ENCODE measurements around the gene BMP4.
"Not testable (repeated sequence)": the region's sequence is repeated elsewhere in the genome, so short reads cannot be mapped to it uniquely, and the experiment has no call there.

The BMP4 gene
- total RNA-seq = 0.05 to 0.13 reads per million in 2 donors

- DNase-seq = no peak
Measured at GRCh38 chr14:53956427-53957201, at the start of gene BMP4. BMP4 (minus strand) TSS chr14:53956825; CDS start chr14:53952222, 4,603 bp downstream.

DNA sequence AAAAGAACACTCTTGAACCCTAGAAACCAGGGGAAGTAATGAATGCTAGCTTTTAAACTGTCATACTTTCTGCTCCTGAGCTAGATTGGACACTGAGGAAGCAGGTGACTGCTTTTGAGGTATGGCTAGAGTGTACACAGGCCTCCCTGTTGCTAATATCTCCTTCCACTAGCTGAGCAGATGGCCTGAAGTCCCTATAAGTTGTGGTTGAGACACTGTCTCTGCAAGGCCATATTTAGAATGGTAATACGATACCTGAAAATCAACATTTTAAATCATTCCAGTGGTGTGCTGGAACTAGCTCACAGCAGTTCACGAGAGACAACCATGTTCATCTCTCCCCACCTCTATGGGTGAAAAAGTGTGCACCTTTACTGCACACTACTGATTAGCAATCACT, 46.4 kb upstream of the BMP4 start:
- no peak for DNase-seq

DNA sequence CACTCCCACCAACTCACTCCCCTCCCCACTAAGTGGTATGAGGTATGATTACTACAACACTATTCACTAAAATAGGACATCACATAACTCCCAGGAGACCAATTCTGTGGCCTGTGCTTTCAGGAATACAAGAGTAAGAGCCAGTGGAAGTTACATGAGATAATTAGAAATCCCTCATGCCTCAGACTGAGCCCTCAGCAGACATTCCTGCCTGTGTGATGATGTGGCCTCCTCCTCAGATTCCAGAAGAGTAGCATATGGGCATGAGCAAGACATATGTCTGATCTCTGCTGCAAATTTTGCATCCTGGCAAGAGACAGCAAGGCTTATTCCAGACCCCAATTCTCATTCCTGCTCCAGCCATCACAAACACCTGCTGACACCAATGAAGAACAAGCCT, 46.0 kb upstream of the BMP4 start:
- DNase-seq = no peak

DNA sequence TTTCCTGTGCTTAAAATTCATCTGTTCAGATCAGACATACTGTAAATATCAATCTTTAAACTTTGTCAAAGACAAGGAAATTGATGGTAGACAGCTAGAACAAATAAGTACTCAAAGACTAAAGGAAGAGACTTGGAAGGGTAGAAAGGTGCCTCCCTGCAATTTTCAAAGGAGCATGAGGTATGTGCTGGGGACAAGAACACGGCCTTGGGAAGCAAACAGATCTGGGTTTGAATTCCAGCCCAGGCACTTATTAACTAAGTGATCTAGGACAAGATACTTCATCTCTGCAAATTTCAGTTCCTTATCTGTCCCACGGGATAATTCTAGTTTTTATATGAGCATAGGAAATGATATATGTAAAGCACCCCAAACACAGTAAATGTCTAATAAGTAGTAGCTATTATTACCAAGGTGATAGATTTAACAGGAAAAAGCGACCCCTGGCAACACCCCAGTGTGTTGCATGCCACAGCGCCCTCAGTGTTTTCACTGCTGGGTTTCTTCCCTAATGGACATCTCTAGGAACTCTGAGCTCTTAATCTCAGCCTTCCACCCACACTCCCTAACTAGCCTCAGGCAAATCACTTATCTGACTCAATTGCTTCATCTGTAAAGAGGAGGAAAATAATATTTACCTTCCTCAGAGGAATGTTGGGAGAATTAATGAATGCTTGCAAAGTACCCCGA, 44.7 kb upstream of the BMP4 start:
- no peak for DNase-seq

GRCh38 chr14:54000341-54000811, 43.8 kb upstream of the BMP4 start:
- no peak for DNase-seq

GRCh38 chr14:53999061-53999488, 42.5 kb upstream of the BMP4 start:
- no peak for DNase-seq

GRCh38 chr14:53996041-53996440, 39.4 kb upstream of the BMP4 start:
- DNase-seq = no peak

DNA sequence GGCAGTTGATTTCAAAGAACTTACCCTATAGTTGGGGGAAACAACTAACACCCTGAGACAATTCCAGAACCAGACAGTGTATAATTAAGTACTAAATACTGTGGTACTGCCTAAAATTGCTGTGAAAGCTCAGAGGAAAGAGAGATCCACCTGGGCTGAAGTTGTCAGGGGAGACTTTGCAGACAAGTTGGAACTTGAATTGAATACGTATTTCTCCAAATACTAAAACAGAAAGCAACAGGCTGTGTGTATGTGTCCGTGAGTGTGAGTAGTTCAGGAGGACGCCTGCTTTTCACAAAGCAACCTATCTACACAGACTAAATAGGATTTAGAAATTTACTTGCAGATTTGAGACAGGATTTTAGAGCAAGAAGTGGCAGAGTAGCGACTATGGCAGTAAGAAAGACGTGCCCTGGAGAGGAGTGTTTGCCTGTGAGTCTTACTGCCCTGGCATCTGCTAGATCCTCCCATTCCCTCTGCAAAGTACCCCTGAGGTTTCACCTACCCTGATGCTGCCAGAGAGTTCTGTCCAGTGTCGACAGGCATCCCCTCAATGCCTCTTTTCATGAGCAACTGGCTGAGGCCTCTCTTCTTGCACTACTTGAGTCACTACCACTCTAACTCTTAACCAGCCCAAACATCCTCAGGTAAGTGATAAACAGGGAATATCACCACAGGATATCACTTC, 37.4 kb upstream of the BMP4 start:
- DNase-seq = no peak

DNA sequence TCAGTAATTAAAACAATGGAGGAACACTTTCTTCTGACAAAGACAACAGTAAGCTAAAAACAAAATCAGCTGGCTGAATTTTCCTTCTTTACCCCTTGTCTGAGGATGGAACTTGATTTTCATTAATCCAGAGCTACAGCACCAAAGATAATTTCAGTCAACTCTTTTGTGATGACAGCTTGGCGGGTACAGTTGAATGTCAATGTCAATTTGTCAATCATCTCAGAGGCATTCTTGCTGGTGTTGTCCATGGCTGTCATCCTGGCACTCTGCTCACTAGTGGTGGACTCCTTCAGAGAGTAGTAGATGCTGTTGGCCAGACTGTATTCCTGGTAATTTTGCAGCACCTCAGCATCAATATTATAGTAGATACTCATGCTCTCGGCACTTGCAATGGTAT, 34.4 kb upstream of the BMP4 start:
- no peak for DNase-seq

- not testable (repeated sequence) for DNase-seq
Measured at GRCh38 chr14:53986718-53987117, 30.1 kb upstream of the BMP4 start.

DNA sequence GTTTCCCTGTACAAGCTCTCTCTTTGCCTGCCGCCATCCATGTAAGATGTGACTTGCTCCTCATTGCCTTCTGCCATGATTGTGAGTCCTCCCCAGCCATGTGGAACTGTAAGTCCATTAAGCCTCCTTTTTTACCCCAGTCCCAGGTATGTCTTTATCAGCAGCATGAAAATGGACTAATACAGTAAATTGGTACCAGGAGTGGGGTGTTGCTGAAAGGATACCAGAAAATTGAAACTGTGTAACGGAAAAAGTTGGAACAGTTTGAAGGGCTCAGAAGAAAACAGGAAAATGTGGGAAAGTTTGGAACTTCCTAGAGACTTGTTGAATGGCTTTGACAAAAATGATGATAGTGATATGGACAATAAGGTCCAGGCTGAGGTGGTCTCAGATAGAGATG, 28.3 kb upstream of the BMP4 start:
- not testable (repeated sequence) for DNase-seq

GRCh38 chr14:53983112-53983511, 26.5 kb upstream of the BMP4 start:
- no peak for DNase-seq

DNA sequence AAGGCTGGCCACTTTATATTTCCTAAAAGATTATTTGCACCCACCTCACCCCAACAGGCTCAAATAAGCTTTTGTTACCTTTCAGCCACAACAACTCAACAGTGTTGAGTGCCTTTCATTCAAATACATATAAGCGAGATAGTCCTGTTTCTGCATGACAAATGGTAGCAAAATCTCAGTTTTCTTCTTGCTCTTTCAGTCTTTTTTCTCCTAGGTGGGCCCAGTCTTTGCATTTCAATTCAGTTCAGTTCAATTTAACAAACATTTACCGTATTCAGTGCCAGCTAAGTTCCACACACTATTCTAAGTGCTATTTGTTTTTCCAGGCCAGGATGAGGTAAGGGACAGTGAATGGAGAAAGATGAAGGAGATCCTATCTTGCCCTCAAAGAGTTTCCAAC, 25.9 kb upstream of the BMP4 start:
- DNase-seq = no peak

GRCh38 chr14:53979747-53980642, 23.4 kb upstream of the BMP4 start:
- DNase-seq = no peak

GRCh38 chr14:53979113-53979681, 22.6 kb upstream of the BMP4 start:
- DNase-seq = no peak

GRCh38 chr14:53978194-53978593, 21.6 kb upstream of the BMP4 start:
- DNase-seq = no peak

DNA sequence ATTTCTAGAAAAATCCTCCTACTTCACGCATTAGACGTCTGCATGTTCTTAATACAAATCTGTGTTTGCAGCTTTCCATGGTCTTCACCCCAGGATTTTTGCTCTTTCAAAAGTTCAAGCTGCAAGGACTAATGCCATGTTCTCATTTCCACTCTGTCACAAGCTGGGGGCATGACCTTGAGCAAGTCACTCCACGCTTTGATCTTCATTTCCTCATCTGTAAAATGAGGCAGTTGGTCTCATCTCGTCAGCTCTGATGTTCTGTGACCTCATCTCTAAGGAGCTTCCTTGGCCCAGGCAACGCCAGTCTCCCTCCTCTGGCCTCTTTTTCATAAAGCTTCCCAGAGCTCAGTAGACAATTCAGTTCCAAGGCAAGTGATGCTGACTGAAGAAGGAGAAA, 18.8 kb upstream of the BMP4 start:
- DNase-seq = no peak

DNA sequence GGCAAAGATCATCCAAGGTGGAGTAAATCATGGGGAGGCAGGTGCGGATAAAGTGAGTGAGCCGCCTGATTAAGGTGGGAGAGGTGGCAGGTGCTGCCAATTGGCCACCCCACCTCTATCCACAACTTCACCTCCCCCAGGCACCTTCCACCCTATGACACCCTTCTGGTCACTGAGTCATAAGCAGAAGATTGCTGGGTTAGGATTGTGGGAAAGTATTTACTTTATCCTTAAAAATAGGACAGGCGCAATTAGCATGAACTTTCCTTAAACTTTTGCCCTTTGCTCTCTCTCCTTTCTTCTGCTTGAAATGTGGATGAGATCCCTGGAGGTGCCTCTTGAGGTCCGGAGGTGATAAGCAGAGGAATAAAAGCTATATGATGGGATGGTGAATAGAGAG, 14.9 kb upstream of the BMP4 start:
- no peak for DNase-seq

DNA sequence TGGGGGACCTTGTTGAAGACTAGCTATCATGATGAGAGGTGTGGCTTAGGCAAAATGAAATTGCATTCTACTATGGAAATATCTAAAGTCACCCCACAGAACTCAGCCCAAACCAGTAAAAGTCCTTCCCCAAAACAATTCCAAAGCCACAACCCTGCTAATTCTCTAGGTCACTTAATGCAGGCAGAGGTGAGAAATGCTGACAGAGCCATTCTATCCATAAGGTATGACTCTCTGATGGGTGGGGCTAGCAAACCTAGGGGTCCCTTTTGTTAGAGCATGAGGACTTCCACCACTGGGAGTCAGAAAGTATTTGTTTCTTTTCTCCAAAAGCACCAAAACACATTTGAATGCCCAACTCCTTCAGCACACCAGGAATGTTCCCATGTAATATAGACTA, 12.7 kb upstream of the BMP4 start:
- no peak for DNase-seq

- no peak for DNase-seq
Measured at GRCh38 chr14:53968726-53969125, 12.1 kb upstream of the BMP4 start.

DNA sequence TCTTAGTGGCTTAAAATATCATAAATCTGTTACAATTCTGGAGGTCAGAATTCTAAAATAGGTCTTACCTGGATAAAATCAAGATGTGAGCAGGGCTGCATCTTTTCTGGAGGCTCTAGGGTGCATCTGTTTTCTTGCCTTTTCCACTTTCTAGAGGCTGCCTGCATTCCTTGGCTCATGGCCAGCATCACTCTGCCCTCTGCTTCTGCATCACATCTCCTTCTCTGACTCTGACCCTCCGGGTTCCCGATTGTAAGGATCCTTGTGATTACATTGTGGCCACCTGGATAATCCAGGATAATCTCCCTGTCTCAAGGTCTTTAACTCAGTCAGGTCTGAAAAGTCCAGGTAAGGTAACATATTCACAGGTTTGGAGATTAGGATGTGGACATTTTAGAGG, 11.0 kb upstream of the BMP4 start:
- no peak for DNase-seq

- DNase-seq = no peak
Measured at GRCh38 chr14:53964249-53964648, 7.6 kb upstream of the BMP4 start.
